Spinal cord (tissue), 10 donors: ENCODE results near the gene TPRX2. TPM values are rescaled to one million over a fixed set of nuclear protein-coding genes. Genes with fewer than 3 reads are reported as not detected.

Experiments
- DNase-seq, 6 donors: peaks; one replicate each; pipeline versions ENCODE4 v3.0.0 to v3.0.0-alpha.2; 2013 to 2015; ENCODE audit warnings: low spot score in 6 of 6, low read depth in 4 of 6
- H3K27ac ChIP-seq: one replicate; pipeline ENCODE4 v1.5.1; 2013; ENCODE audit warnings: low read depth, low read length, control low read depth
- H3K27me3 ChIP-seq: one replicate; pipeline ENCODE4 v1.6.1; 2013; ENCODE audit warnings: low read length; ENCODE audit not compliant: control insufficient read depth, insufficient read depth
- H3K36me3 ChIP-seq: one replicate; pipeline ENCODE4 v1.6.1; 2013; ENCODE audit warnings: low read length; ENCODE audit not compliant: control insufficient read depth, insufficient read depth
- H3K4me1 ChIP-seq: one replicate; pipeline ENCODE4 v1.6.1; 2013; ENCODE audit warnings: low read length; ENCODE audit not compliant: control insufficient read depth, insufficient read depth
- H3K4me3 ChIP-seq: one replicate; pipeline ENCODE4 v1.5.1; 2013; ENCODE audit warnings: low read depth, low read length, control low read depth
- H3K9me3 ChIP-seq: one replicate; pipeline ENCODE4 v1.6.1; 2013; ENCODE audit warnings: low read length; ENCODE audit not compliant: control insufficient read depth, insufficient read depth
- WGBS: methylation state at CpG from one replicate; pipeline ENCODE4 v1.1.5; 2013; ENCODE audit warnings: missing lambda C conversion rate; ENCODE audit not compliant: insufficient coverage; 5-methylcytosine and 5-hydroxymethylcytosine counted together
- polyA plus RNA-seq, 2 donors: library from polyadenylated mRNA; unstranded; fragments of 120-200 nt; gene quantifications; one replicate each; pipeline ENCODE4 v1.2.1, GENCODE V29; 2013; ENCODE audit not compliant: insufficient read length in 2 of 2
- total RNA-seq, 2 donors: library from RNA; depleted of rRNA in 1 of 2; stranded (reverse); fragments of 120-200 nt in 1 of 2; fragments of >200 nt in 1 of 2; gene quantifications; one replicate each; pipeline versions ENCODE4 v1.2.3 to v1.2.4, GENCODE V29; 2013 to 2014
- donor health status: healthy.

The TPRX2 gene
- total and polyA plus RNA-seq, 4 donors, result not detected

DNA sequence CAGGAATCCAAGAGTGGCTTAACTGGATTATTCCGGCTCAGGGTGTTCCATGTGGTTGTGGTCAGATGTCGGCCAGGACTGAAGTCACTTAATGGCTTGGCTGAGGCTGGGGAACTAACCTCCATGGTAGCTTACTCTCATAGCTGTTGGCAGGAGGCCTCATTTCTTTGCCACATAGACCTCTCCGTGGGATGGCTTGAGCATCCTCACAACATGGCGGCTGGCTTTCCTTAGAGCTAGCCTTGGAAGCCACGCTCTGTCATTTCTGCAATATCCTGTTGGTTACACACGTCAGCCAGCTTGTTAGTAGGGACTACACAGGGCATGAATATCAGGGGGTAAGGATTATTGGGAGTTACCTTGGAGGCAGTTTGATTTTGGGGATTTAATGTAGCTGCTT, 32.2 kb upstream of the TPRX2 start:
- Histone ChIP-seq H3K27me3 (no peaks in the 10 kb centered on the region), H3K9me3 (no peaks in the 10 kb centered on the region), H3K4me3 (no peak overlapping the region), H3K36me3 (no peaks in the 10 kb centered on the region), H3K4me1 (no peaks in the 10 kb centered on the region), H3K27ac (no peak overlapping the region)
- WGBS, result 94% methylated on average over 6 of the region's 6 CpGs
- DNase-seq, result no peak

DNA sequence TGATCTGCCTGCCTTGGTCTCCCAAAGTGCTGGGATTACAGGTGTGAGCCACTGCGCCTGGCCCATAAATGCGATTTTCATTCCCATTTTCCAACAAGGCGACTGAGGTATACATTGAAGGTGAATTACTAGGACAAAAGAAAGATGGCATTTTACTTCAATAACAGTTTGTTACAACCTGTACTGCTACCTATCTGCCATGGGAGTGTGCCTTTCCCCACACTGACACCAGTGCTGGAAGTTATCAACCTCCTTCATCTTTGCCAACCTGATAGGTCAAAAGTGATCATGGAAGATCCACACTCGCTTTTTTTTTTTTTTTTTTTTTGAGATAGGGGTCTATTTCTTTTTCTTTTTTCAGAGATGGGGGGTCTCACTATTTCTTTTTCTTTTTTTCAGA, 26.3 kb upstream of the TPRX2 start:
- 100% methylated on average over 1 of the region's 4 CpGs for WGBS
- Histone ChIP-seq H3K27ac (no peak overlapping the region), H3K27me3 (no peaks in the 10 kb centered on the region), H3K4me3 (no peak overlapping the region), H3K36me3 (no peaks in the 10 kb centered on the region), H3K9me3 (no peaks in the 10 kb centered on the region), H3K4me1 (no peaks in the 10 kb centered on the region)
- DNase-seq, result no peak

DNA sequence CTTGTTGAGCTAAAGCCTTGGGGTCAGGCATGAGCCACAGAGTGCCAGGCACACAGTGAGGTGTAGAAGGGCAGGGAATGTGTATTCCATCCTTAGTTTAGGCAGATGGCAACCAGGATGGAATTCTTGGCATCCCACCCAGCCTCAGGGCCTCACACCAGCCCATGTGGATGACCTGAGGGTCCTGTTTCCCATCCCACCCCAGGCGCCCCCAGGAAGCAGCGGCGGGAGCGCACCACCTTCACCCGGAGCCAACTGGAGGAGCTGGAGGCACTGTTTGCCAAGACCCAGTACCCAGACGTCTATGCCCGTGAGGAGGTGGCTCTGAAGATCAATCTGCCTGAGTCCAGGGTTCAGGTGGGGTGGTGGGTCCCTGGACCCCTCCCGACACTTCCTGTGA, 23.0 kb upstream of the TPRX2 start:
- no peaks in the 10 kb centered on the region for H3K36me3 ChIP-seq
- no peak overlapping the region for H3K27ac ChIP-seq
- no peak for DNase-seq
- WGBS, result 68% methylated on average over 4 of the region's 8 CpGs
- H3K27me3 ChIP-seq, result no peaks in the 10 kb centered on the region
- H3K9me3 ChIP-seq, result no peaks in the 10 kb centered on the region
- H3K4me1 ChIP-seq, result no peaks in the 10 kb centered on the region
- H3K4me3 ChIP-seq, result no peak overlapping the region

DNA sequence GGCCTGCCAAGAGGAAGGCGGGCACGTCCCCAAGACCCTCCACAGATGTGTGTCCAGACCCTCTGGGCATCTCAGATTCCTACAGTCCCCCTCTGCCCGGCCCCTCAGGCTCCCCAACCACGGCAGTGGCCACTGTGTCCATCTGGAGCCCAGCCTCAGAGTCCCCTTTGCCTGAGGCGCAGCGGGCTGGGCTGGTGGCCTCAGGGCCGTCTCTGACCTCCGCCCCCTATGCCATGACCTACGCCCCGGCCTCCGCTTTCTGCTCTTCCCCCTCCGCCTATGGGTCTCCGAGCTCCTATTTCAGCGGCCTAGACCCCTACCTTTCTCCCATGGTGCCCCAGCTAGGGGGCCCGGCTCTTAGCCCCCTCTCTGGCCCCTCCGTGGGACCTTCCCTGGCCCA, 19.6 kb upstream of the TPRX2 start:
- no peak overlapping the region for H3K27ac ChIP-seq
- DNase-seq, result no peak
- H3K4me1 ChIP-seq, result no peaks in the 10 kb centered on the region
- no peak overlapping the region for H3K4me3 ChIP-seq
- no peaks in the 10 kb centered on the region for H3K27me3 ChIP-seq
- WGBS, result 60% methylated on average over 15 of the region's 16 CpGs
- no peaks in the 10 kb centered on the region for H3K36me3 ChIP-seq
- H3K9me3 ChIP-seq, result no peaks in the 10 kb centered on the region

DNA sequence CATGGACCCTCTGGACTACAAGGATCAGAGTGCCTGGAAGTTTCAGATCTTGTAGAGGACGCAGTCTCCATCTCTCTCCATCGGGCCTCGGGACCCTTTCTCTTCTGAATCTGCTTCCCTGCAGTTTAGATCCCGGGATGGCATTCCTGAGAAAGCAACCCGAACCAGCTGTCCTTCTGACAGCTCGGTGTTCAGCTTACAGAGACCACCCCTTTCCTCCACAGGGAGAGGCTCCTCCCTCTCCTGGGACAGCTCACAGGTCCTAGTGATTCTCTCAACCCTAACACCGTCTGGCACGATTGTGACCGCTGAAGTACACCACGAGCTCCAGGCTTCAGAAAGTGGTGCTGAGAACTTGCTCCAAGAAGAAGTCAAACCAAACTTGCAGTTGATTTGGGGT, 19.1 kb upstream of the TPRX2 start:
- no peaks in the 10 kb centered on the region for H3K4me1 ChIP-seq
- WGBS, result 23% methylated on average over 9 of the region's 10 CpGs
- DNase-seq, result no peak
- no peaks in the 10 kb centered on the region for H3K36me3 ChIP-seq
- no peaks in the 10 kb centered on the region for H3K9me3 ChIP-seq
- no peak overlapping the region for H3K4me3 ChIP-seq
- H3K27ac ChIP-seq, result no peak overlapping the region
- no peaks in the 10 kb centered on the region for H3K27me3 ChIP-seq

DNA sequence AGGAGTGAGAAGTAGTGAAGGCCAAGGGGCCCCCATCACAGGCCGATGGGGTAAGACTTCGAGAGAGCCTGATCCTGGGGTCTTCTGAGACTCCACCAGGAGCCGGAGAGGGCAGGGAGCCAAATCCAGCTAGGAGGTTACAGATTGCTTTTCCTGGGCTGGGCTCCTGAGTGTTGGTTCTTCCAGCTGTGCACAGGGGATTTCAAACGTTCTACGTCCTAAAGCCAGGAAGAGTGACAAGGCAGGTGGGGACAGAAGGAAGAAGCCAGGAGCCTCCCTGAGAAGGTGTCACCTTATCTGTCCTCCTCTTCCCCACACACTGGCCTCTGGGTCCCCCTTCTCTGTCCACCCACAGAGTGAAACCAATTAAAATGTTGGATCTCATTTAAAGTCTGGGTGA, 16.1 kb upstream of the TPRX2 start:
- no peak overlapping the region for H3K27ac ChIP-seq
- DNase-seq, result no peak
- no peaks in the 10 kb centered on the region for H3K36me3 ChIP-seq
- H3K4me1 ChIP-seq, result no peaks in the 10 kb centered on the region
- no peak overlapping the region for H3K4me3 ChIP-seq
- no peaks in the 10 kb centered on the region for H3K9me3 ChIP-seq
- 81% methylated on average over 4 of the region's 5 CpGs for WGBS
- H3K27me3 ChIP-seq, result no peaks in the 10 kb centered on the region

DNA sequence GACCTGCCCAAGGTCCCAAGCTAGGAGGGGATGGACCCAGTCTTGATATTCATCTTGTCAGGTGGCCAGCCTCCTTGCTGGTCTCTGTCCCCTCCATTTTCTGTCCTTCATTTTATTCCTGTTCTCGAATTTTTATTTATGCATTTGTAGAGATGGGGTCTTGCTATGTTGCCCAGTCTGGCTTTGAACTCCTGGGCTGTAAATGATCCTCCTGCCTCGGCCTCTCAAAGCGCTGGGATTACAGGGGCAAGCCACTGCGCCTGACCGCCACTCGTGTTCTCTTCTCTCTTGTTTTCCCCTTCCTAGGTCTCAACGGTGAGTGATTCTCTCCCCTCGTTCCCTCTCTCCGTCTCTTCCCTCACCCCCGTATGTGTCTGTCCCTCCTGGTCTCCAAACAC, 10.6 kb upstream of the TPRX2 start:
- Histone ChIP-seq H3K36me3 (no peaks in the 10 kb centered on the region), H3K4me3 (no peak overlapping the region), H3K4me1 (no peaks in the 10 kb centered on the region), H3K9me3 (no peaks in the 10 kb centered on the region), H3K27ac (no peak overlapping the region), H3K27me3 (peaks cover 18% of the 10 kb centered on the region)
- 47% methylated on average over 9 of the region's 10 CpGs for WGBS
- DNase-seq, result no peak

DNA sequence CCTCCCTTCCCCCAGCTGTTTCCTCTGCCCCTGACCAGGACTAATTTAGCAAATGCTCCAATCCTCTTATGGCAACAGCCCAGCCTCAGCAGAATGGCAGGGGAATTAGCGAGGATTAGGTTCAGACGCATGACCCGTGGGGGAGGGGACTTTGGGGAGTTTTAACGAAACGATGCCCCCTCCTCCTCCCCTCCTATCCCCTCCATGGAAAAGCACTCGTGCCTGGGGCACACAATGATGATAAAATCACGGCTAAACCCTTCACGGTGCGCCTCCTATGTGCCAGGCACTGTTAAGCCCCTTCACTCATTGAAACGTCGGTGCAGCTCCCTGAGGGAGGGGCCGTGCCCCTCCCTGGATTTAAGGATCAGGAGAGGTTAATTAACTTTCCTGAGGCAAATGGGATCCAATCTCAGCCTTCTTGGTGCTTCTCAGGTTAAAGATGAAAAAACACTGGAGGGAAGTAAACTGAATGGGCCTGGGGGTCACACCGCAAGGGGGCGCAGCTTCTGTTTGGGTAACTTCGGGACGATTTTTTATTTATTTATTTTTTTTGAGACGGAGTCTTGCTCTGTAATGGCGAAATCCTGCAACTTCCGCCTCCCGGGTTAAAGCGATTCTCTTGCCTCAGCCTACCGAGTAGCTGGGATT, 10.1 kb upstream of the TPRX2 start:
- Histone ChIP-seq H3K27ac (no peak overlapping the region), H3K27me3 (peaks cover 18% of the 10 kb centered on the region), H3K9me3 (no peaks in the 10 kb centered on the region), H3K36me3 (no peaks in the 10 kb centered on the region), H3K4me1 (no peaks in the 10 kb centered on the region), H3K4me3 (no peak overlapping the region)
- DNase-seq, result peak in 1 of 6 donors; percentile 7
- 0% methylated on average over 14 of the region's 22 CpGs for WGBS

DNA sequence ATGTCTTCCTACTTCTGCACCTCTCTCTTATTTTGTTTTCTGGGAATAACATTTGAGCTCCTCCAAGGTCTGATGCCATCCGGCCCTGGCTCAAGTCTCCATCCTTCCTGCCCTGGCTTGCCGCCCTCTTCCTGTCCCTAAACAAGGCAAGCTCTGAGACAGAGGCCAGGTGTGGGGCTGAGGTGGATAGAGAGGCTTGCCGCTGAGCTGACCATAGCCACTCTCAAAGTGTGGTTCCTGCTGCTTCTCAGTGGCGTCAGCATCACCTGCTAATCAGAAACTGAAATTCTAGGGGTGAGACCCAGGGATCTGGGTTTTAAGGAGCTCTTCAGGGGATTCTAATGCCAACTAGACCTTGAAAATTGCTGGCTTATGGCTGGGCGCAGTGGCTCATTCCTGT, 6.0 kb upstream of the TPRX2 start:
- no peak for DNase-seq
- 86% methylated on average over 5 of the region's 5 CpGs for WGBS

DNA sequence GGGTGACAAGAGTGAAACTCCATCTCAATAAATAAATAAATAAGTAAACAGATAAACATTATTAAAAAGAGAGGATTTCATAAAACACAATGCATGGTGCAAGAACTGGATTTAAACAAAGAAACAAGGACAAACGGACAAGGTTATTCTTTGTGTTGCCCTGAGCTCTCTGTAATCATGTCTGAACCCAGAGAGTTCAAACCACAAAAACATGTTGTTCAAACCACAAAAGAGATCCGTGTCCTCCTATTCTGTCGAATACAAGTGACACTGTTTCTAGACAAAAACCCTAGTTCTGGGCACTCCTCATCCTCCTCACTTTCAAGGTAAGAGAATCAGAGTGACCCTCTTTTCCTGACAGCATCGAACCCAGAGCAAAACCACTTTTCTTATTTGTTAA, 4.6 kb upstream of the TPRX2 start:
- Histone ChIP-seq H3K9me3 (no peaks in the 10 kb centered on the region), H3K36me3 (no peaks in the 10 kb centered on the region), H3K27ac (no peak overlapping the region), H3K27me3 (peaks cover 5% of the 10 kb centered on the region), H3K4me1 (no peaks in the 10 kb centered on the region), H3K4me3 (no peak overlapping the region)
- DNase-seq, result no peak
- 67% methylated on average over 3 of the region's 4 CpGs for WGBS

More for the DNA sequence above, 6.0 kb upstream of the TPRX2 start:
- Histone ChIP-seq H3K27me3 (peaks cover 18% of the 10 kb centered on the region), H3K36me3 (no peaks in the 10 kb centered on the region), H3K9me3 (no peaks in the 10 kb centered on the region), H3K4me3 (no peak overlapping the region), H3K27ac (no peak overlapping the region), H3K4me1 (no peaks in the 10 kb centered on the region)
